ENCODE results near the gene UROC1. TPM values are rescaled to one million over a fixed set of nuclear protein-coding genes. Genes with fewer than 3 reads are reported as not detected.
A peak's percentile ranks its signal among the peaks of the same experiment; 100 is the strongest.

Gene UROC1
- total RNA-seq, 1 donor = not detected

- TF ChIP-seq CTCF (IDR thresholded peaks at IDR 0.05; ENCODE audit: insufficient read depth, low read depth, low read length) = no peak
- H3K4me3 ChIP-seq (ENCODE audit: low read depth, low read length) = no peak overlapping the region
- no peak for DNase-seq (ENCODE audit: low read depth)
Observed at GRCh38 chr3:126479642-126480041, 37.9 kb downstream of the UROC1 start.

- H3K4me3 ChIP-seq (ENCODE audit: low read depth, low read length) = no peak overlapping the region
- DNase-seq (ENCODE audit: low read depth) = no peak
- no peak for TF ChIP-seq CTCF (IDR thresholded peaks at IDR 0.05; ENCODE audit: insufficient read depth, low read depth, low read length)
Observed at GRCh38 chr3:126478581-126479310, 38.8 kb downstream of the UROC1 start.

- DNase-seq (ENCODE audit: low read depth) = no peak
- no peak for TF ChIP-seq CTCF (IDR thresholded peaks at IDR 0.05; ENCODE audit: insufficient read depth, low read depth, low read length)
- no peak overlapping the region for H3K4me3 ChIP-seq (ENCODE audit: low read depth, low read length)
Observed at GRCh38 chr3:126477061-126477380, 40.6 kb downstream of the UROC1 start.

- TF ChIP-seq CTCF (IDR thresholded peaks at IDR 0.05; ENCODE audit: insufficient read depth, low read depth, low read length) = no peak
- H3K4me3 ChIP-seq (ENCODE audit: low read depth, low read length) = peak overlapping the region; percentile 63
- DNase-seq (ENCODE audit: low read depth) = no peak
Observed at GRCh38 chr3:126476166-126477060, 41.2 kb downstream of the UROC1 start.

GRCh38 chr3:126475413-126476114, 42.0 kb downstream of the UROC1 start, which contains the start of gene ZXDC:
Gene ZXDC, minus strand, starts transcription at chr3:126475891. Its CDS starts 26 bp downstream, at chr3:126475865.
- peak; percentile 33 for TF ChIP-seq CTCF (IDR thresholded peaks at IDR 0.05; ENCODE audit: insufficient read depth, low read depth, low read length)
- H3K4me3 ChIP-seq (ENCODE audit: low read depth, low read length) = peak within 1 kb of the TSS; percentile 76
- DNase-seq (ENCODE audit: low read depth) = peak; percentile 94

- no peak for TF ChIP-seq CTCF (IDR thresholded peaks at IDR 0.05; ENCODE audit: insufficient read depth, low read depth, low read length)
- peak; percentile 48 for DNase-seq (ENCODE audit: low read depth)
- peak overlapping the region; percentile 76 for H3K4me3 ChIP-seq (ENCODE audit: low read depth, low read length)
Observed at GRCh38 chr3:126474498-126475412, 42.8 kb downstream of the UROC1 start.
